ENCODE data around the gene PDE9A.

DNA sequence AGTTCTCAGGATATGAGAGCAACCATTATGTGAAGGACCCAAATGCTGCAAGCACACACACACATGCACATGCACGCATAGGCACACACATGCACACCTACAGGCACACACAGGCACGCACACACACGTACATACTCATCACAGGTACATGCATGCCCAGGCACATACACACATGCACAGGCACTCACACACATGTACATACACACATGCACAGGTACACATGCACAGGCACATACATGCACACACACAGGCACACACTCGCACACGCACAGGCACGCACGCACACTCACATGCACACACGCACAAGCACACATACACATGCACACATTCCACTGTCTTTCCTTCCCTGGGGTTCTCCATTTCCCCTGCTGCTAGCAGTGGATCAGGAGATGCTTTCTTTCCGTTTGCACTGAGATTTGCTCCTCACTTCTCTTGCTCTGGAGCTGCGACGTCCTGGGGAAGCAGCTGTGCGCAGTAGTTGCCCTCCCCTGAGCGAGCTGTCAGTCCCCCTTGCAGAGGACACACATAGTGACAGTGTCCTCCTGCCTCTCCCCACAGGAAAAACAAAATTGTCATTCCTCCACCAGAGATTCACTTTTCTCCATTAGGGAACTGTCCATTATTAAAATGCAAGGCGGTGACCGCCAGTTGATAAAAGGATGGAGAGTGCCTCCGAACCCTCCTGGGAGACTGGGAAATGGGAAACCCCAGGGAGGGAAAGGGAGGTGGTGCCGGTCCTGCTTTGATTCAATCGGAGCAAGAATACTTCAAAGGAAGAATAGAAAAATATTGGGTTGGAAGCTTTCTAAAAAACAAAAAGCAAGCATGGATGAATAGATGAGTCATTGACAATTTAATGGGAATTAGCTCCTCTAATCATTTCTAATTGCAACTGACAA lies 156.4 kb downstream of the PDE9A start:
- TF ChIP-seq POLR2A (IDR thresholded peaks at IDR 0.05; ENCODE audit: low read depth, low read length), result no peak
- no peak for TF ChIP-seq POU2F2 (IDR thresholded peaks at IDR 0.05; ENCODE audit: low read depth, low read length)
- TF ChIP-seq PAX5 (IDR thresholded peaks at IDR 0.05; ENCODE audit: insufficient read depth, low read length, severe bottlenecking), result no peak
